Pancreas (tissue), 10 donors: ENCODE data around the gene DOCK3. TPM values are rescaled to one million over a fixed set of nuclear protein-coding genes. Genes with fewer than 3 reads are reported as not detected.
A peak's percentile ranks its signal among the peaks of the same experiment; 100 is the strongest.

ENCODE experiments used
- ATAC-seq, 4 donors: fragments of 200-7000 bp; cut with Tn5 transposase; one replicate each; pipeline versions ENCODE4 v1.8.0 to v1.9.1; 2020; ENCODE audit warnings: mild to moderate bottlenecking in 4 of 4, moderate library complexity in 4 of 4
- DNase-seq, 6 donors: peaks; one replicate each; pipeline ENCODE4 v3.0.0-alpha.2; 2020
- FAIRE-seq: peaks from 2 replicates; lab custom pipeline; 2012; peaks lifted over from hg19 to GRCh38; lab: Jason Lieb, UNC
- H3K27ac ChIP-seq, 4 donors: fragments of 200-600 bp; sonication (generic); 1 replicate in 3 of 4; 2 replicates in 1 of 4; pipeline versions ENCODE4 v1.5.0 to v1.8.0; 2020
- H3K27me3 ChIP-seq, 4 donors: fragments of 200-600 bp; one replicate each; pipeline ENCODE4 v1.8.0; 2021
- H3K36me3 ChIP-seq, 3 donors: fragments of 200-600 bp; sonication (generic) in 1 of 3; one replicate each; pipeline versions ENCODE4 v1.5.0 to v1.8.0; 2020 to 2021
- H3K4me1 ChIP-seq, 3 donors: fragments of 200-600 bp; one replicate each; pipeline ENCODE4 v1.8.0; 2021
- H3K4me3 ChIP-seq, 4 donors: fragments of 200-600 bp; sonication (generic) in 2 of 4; one replicate each; pipeline versions ENCODE4 v1.5.0 to v1.8.0; 2020 to 2021
- H3K9me3 ChIP-seq, 4 donors: fragments of 200-600 bp; one replicate each; pipeline ENCODE4 v1.8.0; 2021
- WGBS, 2 donors: extraction: QIAGEN DNeasy Blood & Tissue Kit; methylation state at CpG; one replicate each; pipeline ENCODE4 v1.1.7; 2013; 5-methylcytosine and 5-hydroxymethylcytosine counted together
- intact Hi-C, 3 donors: fragments of 100-400 bp; cut with DNase I; formaldehyde crosslinking; loops; one replicate each; pipeline versions ENCODE4 v1.11.1 to v1.14.2; 2022
- polyA plus RNA-seq, 2 donors: library from polyadenylated mRNA; stranded (reverse); fragments of 200-250 nt; gene quantifications; one replicate each; pipeline ENCODE4 v1.2.3, GENCODE V29; 2013
- total RNA-seq, 6 donors: library from RNA; stranded (reverse); fragmentation: NEBNext Ultra II Directional in 4 of 6; extraction: Animal tissue kit (Norgen Biotek cat#: 25700) in 4 of 6; gene quantifications; one replicate each; pipeline versions ENCODE4 v1.2.1 to v1.2.4, GENCODE V29; 2021 to 2023
- TF ChIP-seq, protein P1 (sequence below), 4 donors: fragments of 200-600 bp; sonication (generic) in 3 of 4; IDR thresholded peaks; one replicate each; pipeline versions ENCODE4 v1.5.0 to v1.8.0; 2021; ENCODE audit warnings: antibody characterized with exemption in 4 of 4
- donor health status: healthy with polysubstance abuse.
- donor health status: DM: no; HTN: no; CAD: no; lungs with moderate emphysema.
- donor health status: DM: no; HTN: no; CAD: no.
- donor health status: control.
- donor health status: control.
- donor health status: Bipolar disorder and iron deficiency.
- donor health status: DM: yes; HTN: yes; CAD: no.
- donor health status: DM: no; HTN: no; CAD: no.
- donor health status: DM: no; HTN: no; CAD: no.
- donor health status: DM: yes; HTN: yes; CAD: no.

The DOCK3 gene
- total and polyA plus RNA-seq, 8 donors = 0.09 to 1.5 (median 0.36) TPM

DNA sequence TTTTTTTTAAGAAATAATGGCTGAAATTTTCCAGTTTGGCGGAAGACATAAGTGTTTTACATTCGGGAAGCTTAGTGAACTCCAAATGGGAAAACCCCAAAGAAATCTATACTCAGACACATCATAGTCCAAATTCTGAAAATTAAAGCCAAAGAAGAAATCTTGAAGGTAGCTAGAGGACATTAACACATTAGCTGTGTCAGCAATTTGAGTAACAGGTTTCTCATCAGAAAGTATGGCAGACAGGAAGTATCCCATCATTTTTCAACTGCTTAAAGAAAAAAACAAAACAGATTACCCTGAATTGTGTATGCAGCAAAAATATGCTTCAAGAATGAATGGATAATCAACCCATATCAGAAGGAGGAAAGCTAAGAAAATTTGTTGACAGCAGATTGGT lies 261.7 kb downstream of the DOCK3 start:
- DNase-seq (no peak), FAIRE-seq (no peak), ATAC-seq (no peak)
- H3K27ac ChIP-seq = no peak overlapping the region
- no peaks in the 10 kb centered on the region for H3K4me1 ChIP-seq
- TF ChIP-seq, protein P1, sequence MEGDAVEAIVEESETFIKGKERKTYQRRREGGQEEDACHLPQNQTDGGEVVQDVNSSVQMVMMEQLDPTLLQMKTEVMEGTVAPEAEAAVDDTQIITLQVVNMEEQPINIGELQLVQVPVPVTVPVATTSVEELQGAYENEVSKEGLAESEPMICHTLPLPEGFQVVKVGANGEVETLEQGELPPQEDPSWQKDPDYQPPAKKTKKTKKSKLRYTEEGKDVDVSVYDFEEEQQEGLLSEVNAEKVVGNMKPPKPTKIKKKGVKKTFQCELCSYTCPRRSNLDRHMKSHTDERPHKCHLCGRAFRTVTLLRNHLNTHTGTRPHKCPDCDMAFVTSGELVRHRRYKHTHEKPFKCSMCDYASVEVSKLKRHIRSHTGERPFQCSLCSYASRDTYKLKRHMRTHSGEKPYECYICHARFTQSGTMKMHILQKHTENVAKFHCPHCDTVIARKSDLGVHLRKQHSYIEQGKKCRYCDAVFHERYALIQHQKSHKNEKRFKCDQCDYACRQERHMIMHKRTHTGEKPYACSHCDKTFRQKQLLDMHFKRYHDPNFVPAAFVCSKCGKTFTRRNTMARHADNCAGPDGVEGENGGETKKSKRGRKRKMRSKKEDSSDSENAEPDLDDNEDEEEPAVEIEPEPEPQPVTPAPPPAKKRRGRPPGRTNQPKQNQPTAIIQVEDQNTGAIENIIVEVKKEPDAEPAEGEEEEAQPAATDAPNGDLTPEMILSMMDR (IDR thresholded peaks at IDR 0.05) = no peak
- no peak overlapping the region for H3K4me3 ChIP-seq
- 80 to 81% methylated on average over 2 of the region's 2 CpGs for WGBS, 2 donors
- H3K9me3 ChIP-seq = no peaks in the 10 kb centered on the region
- peaks cover 0 to 17% (median 0%) of the 10 kb centered on the region in 4 donors for H3K27me3 ChIP-seq
- H3K36me3 ChIP-seq = no peaks in the 10 kb centered on the region
- intact Hi-C loops = no loop called here

DNA sequence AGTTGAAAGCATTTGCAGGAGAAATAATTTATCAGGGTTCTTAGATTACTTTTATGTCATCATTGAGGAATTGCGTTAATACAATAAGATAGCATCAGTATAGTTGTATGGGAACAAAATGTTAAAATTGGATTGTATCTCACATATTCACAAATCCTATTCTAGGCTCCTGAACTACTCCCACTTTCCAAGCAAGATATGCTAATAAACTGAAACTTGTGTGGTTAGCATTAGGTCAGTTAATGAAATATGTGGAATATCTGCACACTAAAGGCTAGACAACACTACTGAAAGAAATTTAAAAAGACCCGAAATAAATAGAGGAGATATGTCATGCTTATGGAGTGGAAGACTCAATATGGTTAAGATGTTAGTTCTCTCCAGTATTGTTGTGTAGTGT lies 272.7 kb downstream of the DOCK3 start:
- intact Hi-C loops = no loop called here
- Histone ChIP-seq H3K27me3 (no peaks in the 10 kb centered on the region), H3K36me3 (no peaks in the 10 kb centered on the region), H3K27ac (no peak overlapping the region), H3K4me3 (no peak overlapping the region), H3K9me3 (no peaks in the 10 kb centered on the region), H3K4me1 (no peaks in the 10 kb centered on the region)
- DNase-seq = no peak
- no peak for FAIRE-seq
- WGBS, 2 donors = 78 to 89% methylated on average over 2 of the region's 2 CpGs
- TF ChIP-seq, protein P1 (IDR thresholded peaks at IDR 0.05) = no peak
- ATAC-seq = no peak

DNA sequence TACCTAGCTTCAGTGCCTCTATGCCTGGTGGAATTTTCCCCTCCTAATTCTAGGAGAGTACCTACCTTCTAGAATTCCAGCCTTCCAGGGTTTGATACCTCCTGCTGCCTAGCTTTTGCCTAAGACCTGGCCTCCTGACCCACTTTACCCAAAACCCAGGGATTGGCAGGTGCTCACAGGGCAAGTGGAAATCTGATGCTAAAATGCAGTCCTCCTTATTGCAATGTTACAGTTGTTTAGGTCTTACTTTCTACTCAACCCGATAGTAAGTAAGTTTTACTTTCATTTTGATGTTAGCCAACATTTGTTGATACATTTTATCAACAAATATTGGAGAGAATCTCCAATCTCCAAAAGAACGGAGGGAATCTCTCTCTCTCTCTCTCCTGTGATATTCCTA lies 275.9 kb downstream of the DOCK3 start:
- H3K9me3 ChIP-seq = no peaks in the 10 kb centered on the region
- no peaks in the 10 kb centered on the region for H3K4me1 ChIP-seq
- H3K4me3 ChIP-seq = no peak overlapping the region
- TF ChIP-seq, protein P1 (IDR thresholded peaks at IDR 0.05) = no peak
- FAIRE-seq = no peak
- WGBS, 2 donors = 33 to 54% methylated on average over 2 of the region's 2 CpGs
- H3K36me3 ChIP-seq = no peaks in the 10 kb centered on the region
- ATAC-seq = no peak
- intact Hi-C loops = no loop called here
- no peak overlapping the region for H3K27ac ChIP-seq
- H3K27me3 ChIP-seq = no peaks in the 10 kb centered on the region
- DNase-seq = no peak

DNA sequence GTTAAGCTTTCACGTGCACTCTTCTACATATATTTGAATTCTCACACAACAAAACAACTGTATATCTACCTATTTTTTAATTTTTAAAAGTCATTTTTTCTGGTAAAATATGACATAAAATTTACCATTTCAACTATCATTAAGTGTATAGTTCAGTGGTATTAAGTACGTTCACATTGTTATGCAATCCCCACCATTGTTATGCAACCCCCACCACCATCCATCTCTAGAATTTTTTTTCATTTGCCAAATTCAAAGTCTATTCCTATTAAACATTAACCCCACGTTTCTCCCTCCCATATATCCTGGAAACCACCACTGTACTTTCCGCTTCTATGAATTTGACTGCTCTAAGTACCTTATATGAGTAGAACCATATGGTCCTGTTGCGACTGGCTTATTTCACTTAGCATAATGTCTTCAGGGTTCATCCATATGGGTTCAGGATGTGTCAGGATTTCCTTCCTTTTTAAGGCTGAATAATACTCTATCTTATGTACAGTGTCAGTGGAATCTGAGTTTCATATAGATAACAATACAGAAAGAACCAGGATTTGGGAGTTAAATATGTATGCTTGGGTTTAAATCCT lies 279.2 kb downstream of the DOCK3 start:
- TF ChIP-seq, protein P1 (IDR thresholded peaks at IDR 0.05) = no peak
- no peak overlapping the region for H3K27ac ChIP-seq
- intact Hi-C loops = no loop called here
- FAIRE-seq (no peak), DNase-seq (no peak), ATAC-seq (peak in 1 of 4 donors; percentile 28)
- H3K4me3 ChIP-seq = no peak overlapping the region
- no peaks in the 10 kb centered on the region for H3K9me3 ChIP-seq
- 63 to 72% methylated on average over 5 of the region's 5 CpGs for WGBS, 2 donors
- H3K36me3 ChIP-seq = no peaks in the 10 kb centered on the region
- H3K4me1 ChIP-seq = no peaks in the 10 kb centered on the region
- H3K27me3 ChIP-seq = no peaks in the 10 kb centered on the region

DNA sequence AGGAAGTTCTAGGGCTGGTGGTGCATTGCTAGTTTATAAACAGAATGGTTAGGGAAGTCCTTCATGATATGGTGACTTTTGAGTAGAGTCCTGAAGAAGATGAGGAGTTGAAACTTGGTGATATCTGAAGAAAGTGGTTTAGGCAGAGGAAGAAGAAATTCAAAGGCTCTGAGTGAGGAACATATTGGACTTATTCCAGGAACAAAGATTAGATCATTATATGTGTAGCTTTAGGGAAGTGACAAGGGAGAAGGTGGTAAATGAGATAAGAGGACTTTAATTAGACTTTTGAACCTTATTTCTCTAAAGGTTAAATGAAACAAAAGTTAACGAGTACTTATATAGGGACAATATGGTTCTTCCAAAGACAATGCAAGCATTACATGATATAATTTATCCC lies 286.7 kb downstream of the DOCK3 start:
- intact Hi-C loops = no loop called here
- Histone ChIP-seq H3K4me1 (no peaks in the 10 kb centered on the region), H3K27ac (no peak overlapping the region), H3K9me3 (no peaks in the 10 kb centered on the region), H3K36me3 (no peaks in the 10 kb centered on the region), H3K4me3 (no peak overlapping the region), H3K27me3 (no peaks in the 10 kb centered on the region)
- no peak for FAIRE-seq
- TF ChIP-seq, protein P1 (IDR thresholded peaks at IDR 0.05) = no peak
- 69 to 90% methylated on average over 1 of the region's 1 CpG for WGBS, 2 donors
- ATAC-seq = no peak
- DNase-seq = no peak
